Heart left ventricle (tissue), 13 donors: ENCODE results near the gene PRDM16.

Source experiments
- CTCF ChIP-seq, 12 donors: fragments of 200-600 bp; sonication (generic) in 4 of 12; IDR thresholded peaks; one replicate each; pipeline versions ENCODE4 v1.5.0 to v1.8.0; 2018 to 2022; ENCODE audit warnings: antibody characterized with exemption in 12 of 12, mild to moderate bottlenecking in 5 of 12
- POLR2A ChIP-seq, 2 donors: fragments of 450-650 bp; IDR thresholded peaks; one replicate each; pipeline ENCODE4 v1.6.1; 2017; ENCODE audit warnings: antibody characterized with exemption in 2 of 2, mild to moderate bottlenecking in 2 of 2, moderate library complexity in 2 of 2
- donor health status: ischemic (EF 13 %, LVEDD 7.1; RV severe dilation, severe dysfunction).
- donor health status: DM: no; HTN: yes; CAD: no.
- donor health status: DM: no; HTN: no; CAD: no.
- donor health status: ischemic (EF 25% LVEDD 6.9; RV normal size, moderate dysfunction).
- donor health status: ischemic (EF 25% LVEDD 5.7; RV mildly dilated, moderate dysfunction).
- donor health status: ischemic (EF 35%, LVEDD 5.7; RV mildly dilated, moderate dysfunction).
- donor health status: nonischemic (EF 11% LVEDD 7.7; RV severe dilation, severe dysfunction).
- donor health status: DM: yes; HTN: yes; CAD: no.
- donor health status: PGD.
- donor health status: ischemic (EF 29% LVEDD 5.4; RV normal size, mild dysfunction).
- donor health status: nonischemic (EF 23%, LVEDD 6.1; RV moderate dilation, normal function).

DNA sequence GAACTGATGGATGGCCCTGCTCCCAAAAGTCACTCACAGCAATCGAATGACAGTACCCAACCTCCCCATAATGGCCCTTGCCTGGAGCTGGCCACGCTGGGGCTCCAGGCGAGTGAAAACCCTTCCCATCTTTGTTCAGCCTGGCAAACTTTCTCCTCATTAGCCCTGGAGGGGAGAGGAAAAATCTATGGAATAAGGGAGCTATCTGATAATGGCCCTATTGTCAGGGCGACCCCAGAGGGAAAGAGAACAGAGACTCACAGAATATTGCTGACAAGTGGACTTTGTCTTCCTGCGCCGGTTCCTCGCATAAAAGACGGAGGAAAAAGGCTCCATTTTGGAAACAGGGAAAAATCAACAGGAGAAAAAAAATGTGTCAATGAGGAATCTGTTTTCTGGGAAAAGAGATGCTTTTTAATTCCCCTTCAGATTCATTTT, 372.4 kb downstream of the PRDM16 start:
- TF ChIP-seq POLR2A (IDR thresholded peaks at IDR 0.05) (no peak), CTCF (IDR thresholded peaks at IDR 0.05) (no peak)
